Loucy (cell line): Measurements from ENCODE around the gene STMN3.

Experiments
- H2AFZ ChIP-seq: fragments of 200-600 bp; sonication (generic); 2 replicates; pipeline ENCODE4 v1.6.0; 2016; ENCODE audit warnings: antibody characterized with exemption, mild to moderate bottlenecking, low read length, moderate library complexity
- H3F3A ChIP-seq: fragments of 200-600 bp; 2 replicates; pipeline ENCODE4 v1.6.0; 2016; ENCODE audit warnings: antibody characterized with exemption, low read depth, mild to moderate bottlenecking
- H3K27me3 ChIP-seq: fragments of 200-600 bp; sonication (generic); 2 replicates; pipeline ENCODE4 v1.6.1; 2014; ENCODE audit warnings: low read length, mild to moderate bottlenecking; ENCODE audit not compliant: insufficient read depth, poor library complexity, severe bottlenecking
- H3K36me3 ChIP-seq: fragments of 200-600 bp; sonication (generic); 2 replicates; pipeline ENCODE4 v1.6.1; 2016; ENCODE audit warnings: low read length; ENCODE audit not compliant: insufficient read depth
- H3K4me1 ChIP-seq: fragments of 200-600 bp; sonication (generic); 2 replicates; pipeline ENCODE4 v1.5.1; 2014; ENCODE audit warnings: low read length, mild to moderate bottlenecking; ENCODE audit not compliant: insufficient read depth, poor library complexity, severe bottlenecking
- H3K4me2 ChIP-seq: fragments of 200-600 bp; sonication (generic); 2 replicates; pipeline ENCODE4 v1.6.0; 2014; ENCODE audit warnings: antibody characterized with exemption, low read length, low read depth, mild to moderate bottlenecking; ENCODE audit not compliant: poor library complexity, severe bottlenecking
- H3K4me3 ChIP-seq: fragments of 200-600 bp; sonication (generic); 2 replicates; pipeline ENCODE4 v1.5.1; 2014; ENCODE audit warnings: low read length, mild to moderate bottlenecking, mixed read lengths; ENCODE audit not compliant: poor library complexity, severe bottlenecking
- H3K79me2 ChIP-seq: fragments of 200-600 bp; sonication (generic); 2 replicates; pipeline ENCODE4 v1.6.1; 2014; ENCODE audit warnings: low read length; ENCODE audit not compliant: insufficient read depth
- H3K9ac ChIP-seq: fragments of 200-600 bp; sonication (generic); 2 replicates; pipeline ENCODE4 v1.6.0; 2014; ENCODE audit warnings: mild to moderate bottlenecking, low read depth, low read length, moderate library complexity; ENCODE audit not compliant: poor library complexity, severe bottlenecking
- H3K9me2 ChIP-seq: fragments of 200-600 bp; sonication (generic); replicated peaks from 2 replicates; pipeline ENCODE4 v1.6.1; 2016; ENCODE audit warnings: low read depth, low read length, mixed read lengths
- H3K9me3 ChIP-seq: fragments of 200-600 bp; sonication (generic); 2 replicates; pipeline ENCODE4 v1.6.1; 2014; ENCODE audit warnings: mild to moderate bottlenecking, antibody characterized with exemption, low read length, low read depth; ENCODE audit not compliant: insufficient read depth
- H4K20me1 ChIP-seq: fragments of 200-600 bp; sonication (generic); 2 replicates; pipeline ENCODE4 v1.6.0; 2014; ENCODE audit warnings: antibody characterized with exemption, low read length, mild to moderate bottlenecking; ENCODE audit not compliant: insufficient read depth, poor library complexity, severe bottlenecking
- CTCF ChIP-seq: fragments of 200-600 bp; sonication (generic); conservative IDR thresholded peaks from 2 replicates; pipeline ENCODE4 v1.5.1; 2014; ENCODE audit warnings: mild to moderate bottlenecking, antibody characterized with exemption, low read length
- EZH2phosphoT487 ChIP-seq: fragments of 200-600 bp; IDR thresholded peaks from 2 replicates; pipeline ENCODE4 v1.6.1; 2018; ENCODE audit warnings: antibody characterized with exemption, mild to moderate bottlenecking, moderate library complexity, borderline replicate concordance

STMN3 gene

DNA sequence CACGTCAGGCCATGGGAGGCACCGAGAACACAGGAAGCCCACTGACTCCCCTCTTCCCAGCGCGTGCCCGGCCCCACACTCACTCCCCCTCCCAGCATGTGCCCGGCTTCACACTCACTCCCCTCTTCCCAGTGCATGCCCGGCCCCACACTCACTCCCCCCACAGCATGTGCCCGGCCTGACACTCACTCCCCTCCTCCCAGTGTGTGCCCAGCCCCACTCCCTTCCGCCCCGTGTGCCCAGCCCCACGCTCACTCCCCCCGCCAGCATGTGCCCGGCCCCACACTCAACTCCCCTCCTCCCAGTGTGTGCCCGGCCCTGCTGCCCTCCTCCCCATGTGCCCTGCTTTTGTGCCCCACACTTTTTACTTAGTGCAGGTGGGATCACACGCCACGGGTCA is 14.6 kb upstream of the STMN3 start:
- Histone ChIP-seq H3K9me2 (no peaks in the 10 kb centered on the region), H3K4me3 (no peak overlapping the region), H3K9me3 (no peaks in the 10 kb centered on the region), H2AFZ (no peak overlapping the region), H3K9ac (no peak overlapping the region), H3K27me3 (no peaks in the 10 kb centered on the region), H3K4me1 (no peaks in the 10 kb centered on the region), H3F3A (no peaks in the 10 kb centered on the region), H4K20me1 (no peaks in the 10 kb centered on the region), H3K4me2 (no peak overlapping the region), H3K79me2 (0 out of 2 replicates have a peak, but pooled peaks cover 1% of the 10 kb centered on the region), H3K36me3 (peaks cover 26% of the 10 kb centered on the region; the same call in 1 of the 2 replicates)
- TF ChIP-seq EZH2phosphoT487 (no peak), CTCF (no peak)

GRCh38 chr20:63665708-63666107 is 12.5 kb upstream of the STMN3 start:
- H3K9ac ChIP-seq = no peak overlapping the region
- H4K20me1 ChIP-seq = no peaks in the 10 kb centered on the region
- H3F3A ChIP-seq = no peaks in the 10 kb centered on the region
- H3K36me3 ChIP-seq = peaks cover 26% of the 10 kb centered on the region; the same call in 1 of the 2 replicates
- H3K79me2 ChIP-seq = peaks cover 12% of the 10 kb centered on the region; the same call in 1 of the 2 replicates
- H3K4me2 ChIP-seq = no peak overlapping the region
- no peaks in the 10 kb centered on the region for H3K9me2 ChIP-seq
- no peak overlapping the region for H2AFZ ChIP-seq
- no peaks in the 10 kb centered on the region for H3K4me1 ChIP-seq
- H3K9me3 ChIP-seq = no peaks in the 10 kb centered on the region
- TF ChIP-seq EZH2phosphoT487 = no peak
- no peak for TF ChIP-seq CTCF
- H3K27me3 ChIP-seq = no peaks in the 10 kb centered on the region
- no peak overlapping the region for H3K4me3 ChIP-seq

DNA sequence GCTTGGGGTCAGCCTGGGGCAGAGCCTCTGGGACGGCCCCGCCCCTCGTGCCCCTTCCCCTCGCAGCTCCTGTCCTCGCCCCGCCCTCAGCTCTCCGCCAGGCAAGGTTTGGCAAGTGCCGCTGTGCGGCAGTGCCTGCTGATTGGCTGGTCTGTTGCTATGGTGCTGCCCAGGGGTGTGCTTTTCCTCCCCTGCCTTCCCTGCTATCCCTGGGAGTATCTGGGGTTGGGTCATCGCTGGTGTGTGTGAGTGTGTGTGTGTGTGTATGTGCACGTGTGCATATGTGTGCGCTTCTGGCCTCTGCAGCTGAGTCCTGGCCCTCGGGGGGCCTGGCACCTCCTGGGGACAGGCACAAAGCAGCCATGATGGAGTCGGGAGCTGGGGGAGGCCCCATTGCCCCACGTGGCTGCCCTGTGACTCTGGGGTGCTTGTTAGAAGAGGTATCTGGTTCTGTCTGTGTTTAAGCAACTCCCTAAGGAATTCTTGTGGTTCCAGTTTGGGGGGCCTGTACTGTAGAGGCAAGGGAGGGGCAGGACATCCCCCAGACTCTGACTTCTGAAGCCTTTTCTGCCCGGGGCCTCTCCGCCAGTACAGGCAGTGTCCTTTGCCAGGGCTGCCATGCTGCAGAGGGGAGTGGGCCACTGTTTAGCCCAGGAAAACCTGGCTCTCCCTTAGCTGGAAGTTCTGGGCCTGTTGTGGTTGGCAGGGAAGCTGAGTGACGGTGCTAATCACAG is 11.8 kb upstream of the STMN3 start:
- Histone ChIP-seq H4K20me1 (no peaks in the 10 kb centered on the region), H3K9me2 (no peaks in the 10 kb centered on the region), H3F3A (no peaks in the 10 kb centered on the region), H3K9me3 (no peaks in the 10 kb centered on the region), H3K27me3 (no peaks in the 10 kb centered on the region), H3K36me3 (peaks cover 26% of the 10 kb centered on the region; the same call in 1 of the 2 replicates), H3K4me1 (no peaks in the 10 kb centered on the region), H3K4me2 (no peak overlapping the region), H3K9ac (no peak overlapping the region), H2AFZ (no peak overlapping the region), H3K79me2 (peaks cover 12% of the 10 kb centered on the region; the same call in 1 of the 2 replicates), H3K4me3 (no peak overlapping the region)
- TF ChIP-seq EZH2phosphoT487 = no peak
- TF ChIP-seq CTCF = no peak
